Activated effector memory CD4-positive, alpha-beta T cell treated with anti-CD3 and anti-CD28 coated beads, Interleukin-2, amount 50 U/mL, for 16 hours (primary cell): ENCODE data around the gene TMC5.
"Not testable (repeated sequence)": the region's sequence is repeated elsewhere in the genome, so short reads cannot be mapped to it uniquely, and the experiment has no call there.

ENCODE experiments used
- DNase-seq: peaks from one replicate; pipeline ENCODE4 v3.0.0-alpha.2; 2020

Gene TMC5

GRCh38 chr16:19406891-19407491 lies 10.7 kb upstream of the TMC5 start:
- no peak for DNase-seq

- DNase-seq: no peak
These were observed 7.1 kb upstream of the TMC5 start for GRCh38 chr16:19410435-19411171.

- no peak for DNase-seq
These were observed 6.4 kb upstream of the TMC5 start for GRCh38 chr16:19411298-19411697.

- not testable (repeated sequence) for DNase-seq
These were observed 5.6 kb upstream of the TMC5 start for GRCh38 chr16:19412055-19412454.

GRCh38 chr16:19415461-19415860 lies 2.2 kb upstream of the TMC5 start:
- no peak for DNase-seq

- no peak for DNase-seq
These were observed 1.8 kb upstream of the TMC5 start for GRCh38 chr16:19415918-19416317.

GRCh38 chr16:19418200-19418599 lies 517 bp downstream of the TMC5 start:
- no peak for DNase-seq

GRCh38 chr16:19419698-19420075 lies 2.0 kb downstream of the TMC5 start:
- DNase-seq: no peak

- DNase-seq: no peak
These were observed 6.8 kb downstream of the TMC5 start for GRCh38 chr16:19424478-19424877.

GRCh38 chr16:19430345-19430744 lies 12.7 kb downstream of the TMC5 start:
- no peak for DNase-seq

GRCh38 chr16:19431636-19432340 lies 14.1 kb downstream of the TMC5 start:
- no peak for DNase-seq

GRCh38 chr16:19432429-19432828 lies 14.7 kb downstream of the TMC5 start:
- DNase-seq: no peak

GRCh38 chr16:19434584-19434983 lies 16.9 kb downstream of the TMC5 start:
- no peak for DNase-seq

- no peak for DNase-seq
These were observed 18.9 kb downstream of the TMC5 start for GRCh38 chr16:19436540-19436939.

- DNase-seq: no peak
These were observed 19.6 kb downstream of the TMC5 start for GRCh38 chr16:19437280-19437679.

GRCh38 chr16:19438739-19439138 lies 21.1 kb downstream of the TMC5 start:
- DNase-seq: no peak

GRCh38 chr16:19439483-19439882 lies 21.8 kb downstream of the TMC5 start:
- no peak for DNase-seq

- no peak for DNase-seq
These were observed 26.0 kb downstream of the TMC5 start for GRCh38 chr16:19443659-19444058.

GRCh38 chr16:19446300-19446846 lies 28.7 kb downstream of the TMC5 start:
- no peak for DNase-seq

- no peak for DNase-seq
These were observed 29.2 kb downstream of the TMC5 start for GRCh38 chr16:19446886-19447285.

GRCh38 chr16:19450186-19450585 lies 32.5 kb downstream of the TMC5 start:
- DNase-seq: no peak

- no peak for DNase-seq
These were observed 41.2 kb downstream of the TMC5 start for GRCh38 chr16:19458722-19459379.

- DNase-seq: no peak
These were observed 42.7 kb downstream of the TMC5 start for GRCh38 chr16:19460397-19460796.
